Measurements from ENCODE around the gene CD34.
"Not testable (repeated sequence)": the region's sequence is repeated elsewhere in the genome, so short reads cannot be mapped to it uniquely, and the experiment has no call there.

Gene CD34

GRCh38 chr1:207910591-207911354 lies at the start of gene CD34:
TSS of gene CD34 (minus strand) at chr1:207911125. CDS start at chr1:207911080, 45 bp downstream.
- peak; percentile 51 for DNase-seq

DNA sequence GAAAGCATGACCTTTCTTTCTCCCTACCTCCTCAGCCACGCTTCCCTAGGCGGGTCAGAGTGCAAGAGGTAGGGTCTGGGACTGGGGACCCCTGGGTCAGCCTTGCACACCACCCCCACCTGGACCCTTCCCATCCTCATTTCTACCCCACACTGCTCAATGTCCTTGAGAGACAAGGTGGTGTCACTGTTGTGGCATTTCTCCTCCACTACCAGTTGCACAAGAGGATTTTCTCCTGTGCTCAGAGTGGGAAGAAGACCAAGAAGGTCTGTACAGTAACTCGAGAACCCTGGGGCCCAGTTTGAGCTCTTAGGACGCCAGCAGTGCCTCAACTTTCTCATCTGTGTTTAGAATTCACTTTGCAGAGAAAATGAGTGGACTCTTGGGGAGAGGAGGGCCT lies 49.4 kb upstream of the CD34 start:
- no peak for DNase-seq

DNA sequence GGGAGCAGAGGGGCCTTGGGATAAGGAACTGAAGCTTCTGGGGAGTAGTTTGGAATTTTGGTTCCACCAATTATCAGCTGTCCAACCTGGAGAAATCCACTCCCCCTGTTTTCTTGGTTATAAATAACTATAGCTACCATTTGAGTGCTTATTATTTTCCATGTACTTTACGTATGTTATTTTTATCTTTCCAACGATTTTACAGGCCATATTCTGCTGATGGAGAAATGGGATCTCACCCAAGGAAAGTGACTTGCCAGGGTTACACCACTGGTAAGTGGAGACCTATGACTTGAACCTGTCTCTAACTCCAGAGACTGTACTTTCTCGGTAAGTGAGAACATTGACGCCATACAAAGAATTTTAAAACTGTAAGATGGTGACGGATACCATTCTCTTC lies 49.0 kb upstream of the CD34 start:
- no peak for DNase-seq

DNA sequence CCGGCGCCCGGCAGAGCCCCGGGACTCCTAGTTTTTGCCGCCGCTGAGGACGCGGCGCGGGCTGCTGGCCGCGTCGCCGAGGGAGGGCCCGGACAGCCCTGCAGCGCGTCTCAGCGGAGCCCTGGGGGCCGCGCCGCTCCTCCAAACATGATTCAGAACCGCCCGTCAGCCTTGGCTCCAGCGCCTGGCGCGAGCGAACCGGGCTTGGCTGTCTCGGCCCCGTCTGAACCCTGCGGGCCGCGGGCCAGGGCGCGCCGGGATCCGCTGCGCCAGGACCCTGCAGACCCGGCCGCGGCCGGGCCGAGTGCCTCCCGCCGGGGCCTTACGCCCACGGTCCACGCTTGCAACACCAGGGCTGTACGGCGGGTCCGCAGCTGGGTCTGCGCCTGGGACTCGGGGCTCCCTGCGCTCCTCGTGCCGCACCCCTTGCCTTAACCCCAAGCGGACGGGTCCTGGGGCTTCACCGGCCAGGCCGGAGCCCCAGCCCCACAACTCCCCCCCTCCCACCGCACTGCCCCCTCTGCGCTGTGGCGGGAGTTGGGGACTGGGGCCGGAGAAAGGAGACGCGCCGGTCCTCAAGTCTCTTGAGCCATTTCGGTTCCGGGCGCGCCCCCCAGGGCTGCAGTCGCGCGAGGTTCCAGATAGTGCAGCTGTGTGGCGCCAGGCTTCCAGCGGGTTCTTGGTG lies 48.4 kb upstream of the CD34 start:
- peak; percentile 67 for DNase-seq

DNA sequence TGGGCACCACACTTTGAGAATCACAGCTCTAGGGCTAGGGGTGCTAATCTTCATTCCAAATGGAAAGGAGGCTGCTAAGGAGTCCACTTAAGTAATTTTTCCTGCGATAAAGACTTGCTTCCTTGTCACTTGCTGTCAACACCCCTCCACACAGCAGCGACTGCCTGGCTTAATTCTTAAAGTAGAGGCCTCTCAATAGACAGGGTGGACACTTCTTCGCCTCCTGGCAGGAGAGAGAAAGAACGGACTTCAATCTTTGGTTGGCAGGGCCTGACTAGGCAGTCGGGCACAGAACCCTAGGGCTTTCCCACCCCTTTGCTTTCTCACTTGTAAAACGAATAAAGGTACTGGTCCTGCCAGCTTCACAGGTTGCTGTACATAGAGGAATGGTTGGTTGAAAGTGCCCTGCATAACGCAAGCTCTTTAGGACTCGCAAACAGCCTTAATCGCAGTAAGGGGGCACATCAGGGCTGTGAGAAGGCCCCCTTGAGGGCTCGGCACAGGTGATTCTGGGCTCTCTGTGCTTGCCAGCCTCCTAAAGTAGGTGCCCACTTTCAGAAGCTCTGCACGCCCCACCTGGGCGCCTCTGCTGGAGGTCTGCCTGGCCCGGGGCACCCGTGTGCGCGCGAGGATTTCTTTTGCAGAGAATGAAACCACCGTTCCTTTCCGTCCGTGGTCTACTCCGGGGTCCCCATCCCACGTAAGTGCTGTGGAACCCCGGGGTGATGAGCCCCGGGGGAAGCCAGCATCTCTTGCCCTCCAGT lies 47.6 kb upstream of the CD34 start:
- no peak for DNase-seq

- DNase-seq, result no peak
Observed at GRCh38 chr1:207956986-207957385, 46.1 kb upstream of the CD34 start.

- DNase-seq, result no peak
Observed at GRCh38 chr1:207954104-207954503, 43.2 kb upstream of the CD34 start.

- peak; percentile 61 for DNase-seq
Observed at GRCh38 chr1:207952617-207953542, 42.0 kb upstream of the CD34 start.

DNA sequence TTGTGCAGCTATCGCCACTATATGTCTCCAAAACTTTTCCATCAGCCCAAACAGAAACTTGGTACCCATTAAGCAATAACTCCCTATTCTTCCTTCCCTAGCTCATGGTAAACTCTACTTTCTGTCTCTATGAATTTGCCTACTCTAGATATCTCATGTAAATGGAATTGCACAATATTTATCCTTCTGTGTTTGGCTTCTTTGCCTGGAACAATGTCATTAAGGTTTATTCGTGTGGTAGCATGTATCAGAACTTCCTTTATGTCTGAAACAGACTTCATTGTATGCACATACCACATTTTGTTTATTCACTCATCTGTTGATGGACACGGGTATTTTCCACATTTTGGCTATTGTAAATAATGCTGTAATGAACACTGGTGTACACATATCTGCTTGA lies 40.7 kb upstream of the CD34 start:
- DNase-seq, result no peak

DNA sequence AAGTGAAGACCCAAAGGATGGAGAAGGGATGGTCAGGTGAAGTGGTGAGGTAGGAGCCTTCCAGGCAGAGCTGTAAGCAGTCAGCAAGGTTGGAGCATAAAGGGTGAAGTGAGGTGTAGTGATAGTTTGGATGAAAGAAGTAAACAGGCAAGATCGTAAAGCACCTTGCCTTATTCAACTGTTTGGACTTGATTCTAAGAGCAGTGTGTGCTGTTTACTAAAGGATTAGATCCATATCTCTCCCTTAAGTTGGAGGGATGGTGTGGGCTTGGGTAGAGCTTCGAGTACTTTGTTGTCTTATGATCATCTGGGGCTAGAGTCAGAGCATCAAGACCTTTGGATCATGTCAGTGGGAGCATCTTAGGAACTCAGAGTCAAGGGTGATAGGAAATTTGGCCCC lies 39.8 kb upstream of the CD34 start:
- DNase-seq, result no peak

- DNase-seq, result no peak
Observed at GRCh38 chr1:207949571-207950195, 38.8 kb upstream of the CD34 start.

- DNase-seq, result no peak
Observed at GRCh38 chr1:207948536-207949250, 37.8 kb upstream of the CD34 start.

- no peak for DNase-seq
Observed at GRCh38 chr1:207946756-207947155, 35.8 kb upstream of the CD34 start.

GRCh38 chr1:207944571-207944970 lies 33.6 kb upstream of the CD34 start:
- no peak for DNase-seq

- DNase-seq, result not testable (repeated sequence)
Observed at GRCh38 chr1:207942337-207942741, 31.4 kb upstream of the CD34 start.

- DNase-seq, result peak; percentile 45
Observed at GRCh38 chr1:207941665-207942064, 30.7 kb upstream of the CD34 start.

DNA sequence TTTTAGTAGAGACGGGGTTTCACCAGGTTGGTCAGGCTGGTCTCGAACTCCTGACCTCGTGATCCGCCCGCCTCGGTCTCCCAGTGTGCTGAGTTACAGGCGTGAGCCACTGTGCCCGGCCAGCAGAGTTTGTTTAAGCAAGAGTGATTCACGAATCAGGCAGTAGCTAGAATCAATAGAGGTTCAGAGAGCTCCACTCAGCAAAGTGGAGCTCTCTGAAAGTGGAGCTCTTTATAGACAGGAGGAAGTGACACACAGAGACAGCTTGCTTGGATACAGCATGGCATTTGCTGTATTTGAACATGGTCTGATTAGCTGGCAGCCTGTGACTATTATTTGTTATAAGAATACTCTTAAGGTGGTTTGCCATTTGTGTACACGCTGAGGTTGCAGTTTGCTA lies 27.1 kb upstream of the CD34 start:
- DNase-seq, result peak; percentile 41

- no peak for DNase-seq
Observed at GRCh38 chr1:207937204-207937603, 26.3 kb upstream of the CD34 start.

DNA sequence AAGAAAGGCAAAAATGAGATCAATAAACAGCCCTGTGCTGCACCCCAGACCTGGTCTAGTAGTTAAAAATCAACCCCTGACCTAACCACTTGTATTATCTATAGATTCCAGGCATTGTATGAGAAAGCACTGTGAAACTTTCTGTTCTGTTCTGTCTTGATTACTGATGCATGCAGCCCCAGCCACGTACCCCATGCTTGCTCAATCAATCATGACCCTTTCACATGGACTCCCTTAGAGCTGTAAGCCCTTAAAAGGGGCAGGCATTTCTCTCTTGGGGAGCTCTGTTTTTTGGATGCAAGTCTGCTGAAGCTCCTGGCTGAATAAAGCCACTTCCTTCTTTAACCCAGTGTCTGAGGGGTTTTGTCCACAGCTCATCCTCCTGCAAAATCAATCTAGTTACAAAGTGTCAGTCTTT lies 24.2 kb upstream of the CD34 start:
- peak; percentile 94 for DNase-seq

- peak; percentile 47 for DNase-seq
Observed at GRCh38 chr1:207933205-207933800, 22.4 kb upstream of the CD34 start.

- no peak for DNase-seq
Observed at GRCh38 chr1:207926984-207927383, 16.1 kb upstream of the CD34 start.
